B cell (primary cell): ENCODE measurements around the gene NR5A1.

Source experiments
- CTCF ChIP-seq: fragments of 200-600 bp; IDR thresholded peaks from one replicate; pipeline ENCODE4 v1.8.0; 2022; ENCODE audit warnings: antibody characterized with exemption, mild to moderate bottlenecking
- EZH2 ChIP-seq: IDR thresholded peaks from 2 replicates; pipeline ENCODE4 v1.6.1; 2012; ENCODE audit warnings: borderline replicate concordance, low read depth, mild to moderate bottlenecking, moderate library complexity, low read length; ENCODE audit not compliant: insufficient read depth, poor library complexity, severe bottlenecking

GRCh38 chr9:124497441-124497840, 9.8 kb downstream of the NR5A1 start:
- TF ChIP-seq CTCF: no peak
- TF ChIP-seq EZH2: no peak
